SU-DHL-6 (cell line): Measurements from ENCODE around the gene EDRF1.

ENCODE experiments used
- EZH2phosphoT487 ChIP-seq: fragments of 200-600 bp; sonication (generic), shearing (Covaris generic); conservative IDR thresholded peaks from 2 replicates; pipeline ENCODE4 v1.6.1; 2018; ENCODE audit warnings: mild to moderate bottlenecking, antibody characterized with exemption, low read length, moderate library complexity, mixed read lengths
- TF ChIP-seq, protein P1 (sequence below): fragments of 200-600 bp; sonication (generic); IDR thresholded peaks from one replicate; pipeline ENCODE4 v1.5.1; 2017; ENCODE audit warnings: antibody characterized with exemption, mild to moderate bottlenecking, low read length, moderate library complexity; ENCODE audit not compliant: insufficient read depth, poor library complexity, severe bottlenecking

DNA sequence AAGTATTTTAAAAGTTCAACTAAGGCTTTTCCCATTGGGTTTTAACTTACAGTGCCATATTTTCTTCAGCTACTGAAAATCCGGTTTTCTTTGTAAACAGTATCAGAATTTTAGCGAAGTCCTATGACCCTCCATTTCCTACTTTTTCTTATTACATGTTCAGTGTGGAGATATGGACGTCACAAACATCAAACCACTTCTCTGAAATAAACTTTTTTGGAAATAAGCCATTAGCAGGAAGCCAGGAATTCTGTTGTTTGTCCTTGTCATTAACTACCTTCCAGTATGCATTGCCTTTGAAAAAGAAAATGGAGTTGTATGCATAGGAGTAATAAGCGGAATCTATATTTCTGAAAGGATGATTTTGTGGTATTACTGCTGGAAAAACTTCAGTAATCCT, 47.0 kb downstream of the EDRF1 start:
- TF ChIP-seq, protein P1, sequence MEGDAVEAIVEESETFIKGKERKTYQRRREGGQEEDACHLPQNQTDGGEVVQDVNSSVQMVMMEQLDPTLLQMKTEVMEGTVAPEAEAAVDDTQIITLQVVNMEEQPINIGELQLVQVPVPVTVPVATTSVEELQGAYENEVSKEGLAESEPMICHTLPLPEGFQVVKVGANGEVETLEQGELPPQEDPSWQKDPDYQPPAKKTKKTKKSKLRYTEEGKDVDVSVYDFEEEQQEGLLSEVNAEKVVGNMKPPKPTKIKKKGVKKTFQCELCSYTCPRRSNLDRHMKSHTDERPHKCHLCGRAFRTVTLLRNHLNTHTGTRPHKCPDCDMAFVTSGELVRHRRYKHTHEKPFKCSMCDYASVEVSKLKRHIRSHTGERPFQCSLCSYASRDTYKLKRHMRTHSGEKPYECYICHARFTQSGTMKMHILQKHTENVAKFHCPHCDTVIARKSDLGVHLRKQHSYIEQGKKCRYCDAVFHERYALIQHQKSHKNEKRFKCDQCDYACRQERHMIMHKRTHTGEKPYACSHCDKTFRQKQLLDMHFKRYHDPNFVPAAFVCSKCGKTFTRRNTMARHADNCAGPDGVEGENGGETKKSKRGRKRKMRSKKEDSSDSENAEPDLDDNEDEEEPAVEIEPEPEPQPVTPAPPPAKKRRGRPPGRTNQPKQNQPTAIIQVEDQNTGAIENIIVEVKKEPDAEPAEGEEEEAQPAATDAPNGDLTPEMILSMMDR: no peak
- no peak for TF ChIP-seq EZH2phosphoT487
